BLaER1 treated with 17β-estradiol and CSF1 and Interleukin-3, amounts not matched to agents 10 nM and 100 nM (cell line): Measurements from ENCODE around the gene TNFRSF18.
A peak's percentile ranks its signal among the peaks of the same experiment; 100 is the strongest.

Source experiments
- H3K27ac ChIP-seq, 11 experiments: shearing (Covaris generic); formaldehyde crosslinking; 2 replicates each; pipeline ENCODE4 v1.8.1; 2022
- H3K27me3 ChIP-seq, 11 experiments: shearing (Covaris generic); formaldehyde crosslinking; 2 replicates each; pipeline ENCODE4 v1.8.1; 2022
- H3K36me3 ChIP-seq, 11 experiments: shearing (Covaris generic); formaldehyde crosslinking; 2 replicates each; pipeline ENCODE4 v1.8.1; 2022
- H3K4me1 ChIP-seq, 10 experiments: shearing (Covaris generic); formaldehyde crosslinking; 2 replicates each; pipeline ENCODE4 v1.8.1; 2022
- H3K4me2 ChIP-seq, 11 experiments: shearing (Covaris generic); formaldehyde crosslinking; 2 replicates each; pipeline ENCODE4 v1.8.1; 2022
- H3K4me3 ChIP-seq, 10 experiments: shearing (Covaris generic); formaldehyde crosslinking; 2 replicates each; pipeline ENCODE4 v1.8.1; 2022
- H3K9ac ChIP-seq, 11 experiments: shearing (Covaris generic); formaldehyde crosslinking; 2 replicates each; pipeline ENCODE4 v1.8.1; 2022
- H3K9me3 ChIP-seq, 11 experiments: shearing (Covaris generic); formaldehyde crosslinking; replicated peaks in 1 of 11; 2 replicates each; pipeline ENCODE4 v1.8.1; 2022
- H4K20me1 ChIP-seq, 11 experiments: shearing (Covaris generic); formaldehyde crosslinking; 2 replicates each; pipeline ENCODE4 v1.8.1; 2022
- Cebpa-rat ChIP-seq, 11 experiments: shearing (Covaris generic); IDR thresholded peaks; 2 replicates each; pipeline ENCODE4 v1.8.1; 2022

Gene TNFRSF18

DNA sequence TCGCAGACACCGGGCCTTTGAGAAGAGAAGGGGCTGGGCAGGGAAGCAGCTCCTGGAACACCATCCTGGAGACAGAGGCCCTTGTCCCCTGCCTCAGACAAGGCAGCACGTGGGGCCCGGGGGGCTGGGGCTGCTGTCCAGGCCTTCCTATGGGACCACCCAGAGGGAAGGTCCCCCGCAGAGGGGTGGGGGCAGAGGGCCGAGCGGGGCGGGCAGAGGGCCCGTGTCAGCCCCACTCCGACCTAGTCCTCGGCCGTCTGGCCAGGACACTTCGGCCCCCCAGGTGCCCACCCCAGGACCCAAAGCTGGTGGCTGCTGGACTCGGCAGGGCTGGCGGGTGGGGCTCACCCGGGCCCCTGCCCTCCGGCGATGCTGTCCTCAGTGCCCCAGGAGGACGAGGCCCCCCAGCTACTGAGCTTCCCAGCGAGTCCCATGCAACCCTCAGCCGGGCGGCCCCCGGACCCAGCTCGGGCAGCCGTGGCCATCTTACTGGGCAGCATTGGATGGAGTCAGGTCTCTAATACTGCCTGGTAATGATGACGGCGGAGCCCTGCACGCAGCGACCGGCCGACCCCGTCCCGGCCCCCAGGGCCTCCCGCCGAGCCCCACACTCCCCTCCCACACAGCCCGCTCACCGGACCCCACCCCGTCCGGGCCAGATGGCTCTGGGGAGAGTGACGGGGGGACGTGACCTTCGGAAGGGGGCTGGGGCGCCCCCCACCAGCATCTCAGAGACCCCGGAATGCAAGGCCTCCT lies 39.6 kb downstream of the TNFRSF18 start:
- H3K36me3 ChIP-seq = no peaks in the 10 kb centered on the region
- no peaks in the 10 kb centered on the region for H3K9me3 ChIP-seq
- peaks cover 25 to 88% (median 66%) of the 10 kb centered on the region in 10 experiments for H3K4me1 ChIP-seq
- peaks cover 0 to 34% (median 10%) of the 10 kb centered on the region in 11 experiments; a peak in 10 of 22 replicates for H4K20me1 ChIP-seq
- no peak for TF ChIP-seq Cebpa-rat (IDR thresholded peaks at IDR 0.05)
- no peak overlapping the region for H3K4me3 ChIP-seq
- no peak overlapping the region for H3K27ac ChIP-seq
- H3K27me3 ChIP-seq = peaks cover 41 to 77% (median 66%) of the 10 kb centered on the region in 11 experiments
- H3K9ac ChIP-seq = no peak overlapping the region
- H3K4me2 ChIP-seq = peak overlapping the region in 7 of 11 experiments; percentile 10 to 38 (median 21); a peak in 5 of 22 replicates

DNA sequence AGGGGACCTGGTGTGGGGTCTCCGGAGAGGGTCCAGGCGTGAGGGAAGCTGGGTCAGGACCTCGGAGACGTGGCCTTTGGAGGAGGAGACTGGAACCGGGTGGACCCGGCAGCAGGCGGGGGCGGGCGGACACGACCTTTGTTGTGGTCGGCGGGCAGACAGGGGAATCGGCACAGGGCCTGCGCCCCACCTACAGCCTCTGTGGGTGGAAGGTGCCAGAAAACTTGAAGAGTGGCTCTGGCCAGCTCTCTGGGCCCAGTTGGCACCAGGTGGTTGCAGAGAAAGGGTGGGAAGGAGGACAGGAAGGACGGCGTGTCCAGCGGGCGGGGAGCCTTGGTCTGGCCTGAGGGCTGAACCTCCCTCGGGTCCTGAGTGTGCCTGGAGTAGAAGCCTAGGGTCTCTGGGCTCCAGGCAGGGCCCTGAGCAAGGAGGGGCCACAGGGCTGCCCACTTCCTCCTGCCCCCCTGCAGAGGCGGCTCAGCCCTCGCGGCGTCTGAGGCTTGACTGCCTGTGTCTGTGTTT lies 40.4 kb downstream of the TNFRSF18 start:
- H3K27ac ChIP-seq = no peak overlapping the region
- H3K4me3 ChIP-seq = no peak overlapping the region
- peaks cover 16 to 79% (median 58%) of the 10 kb centered on the region in 10 experiments for H3K4me1 ChIP-seq
- no peak overlapping the region for H3K9ac ChIP-seq
- no peaks in the 10 kb centered on the region for H3K36me3 ChIP-seq
- H3K4me2 ChIP-seq = peak overlapping the region in 7 of 11 experiments; percentile 18 to 80 (median 35); a peak in 10 of 22 replicates
- H3K27me3 ChIP-seq = peaks cover 41 to 68% (median 59%) of the 10 kb centered on the region in 11 experiments
- H4K20me1 ChIP-seq = peaks cover 0 to 25% (median 4%) of the 10 kb centered on the region in 11 experiments; a peak in 9 of 22 replicates
- no peak for TF ChIP-seq Cebpa-rat (IDR thresholded peaks at IDR 0.05)
- H3K9me3 ChIP-seq = no peaks in the 10 kb centered on the region

DNA sequence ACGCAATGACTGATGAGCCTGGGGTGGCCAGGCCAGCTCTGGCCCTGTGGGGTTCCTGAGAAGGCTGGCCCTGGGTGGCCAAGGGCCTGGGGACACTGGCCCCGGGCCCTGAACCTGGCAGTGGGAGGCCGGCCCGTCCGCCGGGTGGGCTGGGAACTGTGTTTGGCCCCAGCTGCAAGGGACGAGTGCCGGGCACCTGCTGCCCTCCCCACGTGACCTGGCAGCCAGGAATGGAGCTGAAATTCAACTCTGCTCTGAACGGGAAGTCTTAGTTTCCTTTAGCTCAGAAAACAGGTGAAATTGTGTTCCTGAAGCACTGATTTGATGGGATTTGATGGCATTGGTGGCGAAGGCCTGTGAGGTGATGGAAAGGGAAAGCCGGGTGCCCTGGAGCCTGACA lies 40.9 kb downstream of the TNFRSF18 start:
- H3K4me1 ChIP-seq = peaks cover 11 to 75% (median 53%) of the 10 kb centered on the region in 10 experiments
- H3K9me3 ChIP-seq = no peaks in the 10 kb centered on the region
- H4K20me1 ChIP-seq = peaks cover 0 to 20% (median 0%) of the 10 kb centered on the region in 11 experiments; a peak in 7 of 22 replicates
- TF ChIP-seq Cebpa-rat (IDR thresholded peaks at IDR 0.05) = no peak
- H3K9ac ChIP-seq = no peak overlapping the region
- peaks cover 41 to 64% (median 54%) of the 10 kb centered on the region in 11 experiments for H3K27me3 ChIP-seq
- H3K36me3 ChIP-seq = no peaks in the 10 kb centered on the region
- H3K4me3 ChIP-seq = no peak overlapping the region
- H3K27ac ChIP-seq = no peak overlapping the region
- peak overlapping the region in 8 of 11 experiments; percentile 29 to 80 (median 48); a peak in 10 of 22 replicates for H3K4me2 ChIP-seq

DNA sequence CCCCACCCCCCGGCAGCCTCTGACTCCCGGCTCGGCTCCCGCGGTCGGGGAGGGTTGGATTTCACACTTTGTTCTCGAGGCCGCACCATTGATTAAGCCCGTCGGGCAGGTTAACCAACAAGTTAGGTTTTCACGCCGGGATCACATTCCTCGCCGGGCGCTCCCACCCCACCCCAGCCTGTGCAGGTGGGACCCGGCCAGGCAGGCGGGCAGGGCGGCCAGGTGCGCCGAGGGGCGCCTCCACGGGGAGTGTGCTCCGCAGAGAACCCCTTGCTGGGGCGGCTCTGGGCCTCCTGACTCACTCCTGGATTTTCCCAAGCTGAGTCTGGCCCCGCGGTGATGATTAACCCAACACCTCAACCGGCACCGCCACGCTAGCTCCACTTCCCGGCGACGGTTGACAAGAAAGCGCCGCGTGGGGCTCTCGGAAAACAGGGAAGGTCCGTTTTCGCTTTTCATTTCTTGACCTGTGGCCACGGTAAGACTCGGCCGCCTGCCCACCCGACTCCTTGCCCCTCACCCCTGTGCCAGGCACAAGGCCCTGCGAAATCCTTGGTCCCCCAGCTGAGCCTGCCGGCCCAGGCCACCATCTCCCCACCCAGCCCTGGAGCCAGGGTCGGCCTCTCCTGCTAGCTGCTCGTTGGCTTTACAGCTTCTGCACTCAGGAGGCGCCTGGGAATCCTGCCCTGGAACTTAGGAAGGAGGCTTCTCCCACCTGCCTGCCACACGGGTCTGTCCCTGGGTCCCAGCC lies 41.5 kb downstream of the TNFRSF18 start:
- Histone ChIP-seq H3K27ac (no peak overlapping the region), H3K36me3 (no peaks in the 10 kb centered on the region), H3K4me3 (no peak overlapping the region), H3K9me3 (no peaks in the 10 kb centered on the region), H3K9ac (0 out of 22 replicates have a peak overlapping the region, but pooled peaks of 1 of the 11 experiments have one; percentile 24), H3K4me2 (peak overlapping the region in 9 of 11 experiments; percentile 18 to 80 (median 58); a peak in 16 of 22 replicates), H3K27me3 (peaks cover 39 to 57% (median 50%) of the 10 kb centered on the region in 11 experiments), H3K4me1 (peaks cover 5 to 69% (median 49%) of the 10 kb centered on the region in 10 experiments), H4K20me1 (peaks cover 0 to 17% (median 0%) of the 10 kb centered on the region in 11 experiments; a peak in 6 of 22 replicates)
- TF ChIP-seq Cebpa-rat (IDR thresholded peaks at IDR 0.05) = no peak

GRCh38 chr1:1164361-1164700 lies 42.1 kb downstream of the TNFRSF18 start:
- Histone ChIP-seq H3K4me1 (peaks cover 2 to 69% (median 46%) of the 10 kb centered on the region in 10 experiments), H3K27me3 (peaks cover 33 to 52% (median 45%) of the 10 kb centered on the region in 11 experiments), H3K4me3 (no peak overlapping the region), H3K27ac (no peak overlapping the region), H4K20me1 (peaks cover 0 to 12% (median 0%) of the 10 kb centered on the region in 11 experiments; a peak in 4 of 22 replicates), H3K36me3 (no peaks in the 10 kb centered on the region), H3K9ac (peak overlapping the region in 2 of 11 experiments; percentile 12 to 24; a peak in 1 of 22 replicates), H3K9me3 (no peaks in the 10 kb centered on the region), H3K4me2 (peak overlapping the region in 9 of 11 experiments; percentile 18 to 80 (median 58); a peak in 16 of 22 replicates)
- TF ChIP-seq Cebpa-rat (IDR thresholded peaks at IDR 0.05) = no peak

DNA sequence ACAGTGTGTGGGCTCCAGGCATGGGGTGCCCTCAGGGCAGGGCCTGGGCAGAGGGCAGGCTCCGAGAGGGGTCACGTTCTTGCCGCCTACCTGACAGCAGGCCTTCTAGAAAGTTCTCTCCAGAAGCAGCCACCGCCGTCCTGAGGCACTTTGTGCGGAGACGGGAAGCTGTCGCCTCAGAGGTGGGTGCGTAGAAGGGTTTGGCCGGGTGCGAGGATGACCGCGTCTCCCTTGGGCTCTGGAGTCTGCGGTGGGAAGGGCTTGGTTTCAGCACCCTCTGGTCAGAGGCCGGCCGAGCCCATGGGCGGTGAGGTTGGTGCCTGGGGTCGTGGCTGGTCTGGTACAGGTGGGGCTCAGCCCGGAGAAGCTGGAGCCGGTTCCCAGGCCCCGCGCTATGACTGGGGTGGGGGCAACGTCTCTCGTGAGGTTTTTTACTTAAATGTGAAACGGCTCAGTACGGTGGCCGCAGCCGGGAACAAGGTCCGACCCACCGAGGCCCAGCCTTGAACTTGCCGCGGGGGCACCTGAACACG lies 42.8 kb downstream of the TNFRSF18 start:
- no peak for TF ChIP-seq Cebpa-rat (IDR thresholded peaks at IDR 0.05)
- H3K4me1 ChIP-seq = peaks cover 9 to 69% (median 46%) of the 10 kb centered on the region in 10 experiments
- H3K9ac ChIP-seq = peak overlapping the region in 1 of 11 experiments; percentile 12; a peak in 1 of 22 replicates
- H3K4me3 ChIP-seq = no peak overlapping the region
- no peaks in the 10 kb centered on the region for H3K9me3 ChIP-seq
- peaks cover 30 to 45% (median 38%) of the 10 kb centered on the region in 11 experiments for H3K27me3 ChIP-seq
- peak overlapping the region in 9 of 11 experiments; percentile 18 to 80 (median 58); a peak in 15 of 22 replicates for H3K4me2 ChIP-seq
- peaks cover 0 to 5% (median 0%) of the 10 kb centered on the region in 11 experiments; a peak in 2 of 22 replicates for H4K20me1 ChIP-seq
- no peaks in the 10 kb centered on the region for H3K36me3 ChIP-seq
- no peak overlapping the region for H3K27ac ChIP-seq

- no peak overlapping the region for H3K9ac ChIP-seq
- no peak overlapping the region for H3K27ac ChIP-seq
- H3K4me3 ChIP-seq = no peak overlapping the region
- H3K27me3 ChIP-seq = peaks cover 30 to 40% (median 35%) of the 10 kb centered on the region in 11 experiments
- no peaks in the 10 kb centered on the region for H3K9me3 ChIP-seq
- H4K20me1 ChIP-seq = peaks cover 0 to 4% (median 0%) of the 10 kb centered on the region in 11 experiments; a peak in 1 of 22 replicates
- peaks cover 16 to 70% (median 50%) of the 10 kb centered on the region in 10 experiments for H3K4me1 ChIP-seq
- H3K36me3 ChIP-seq = no peaks in the 10 kb centered on the region
- no peak for TF ChIP-seq Cebpa-rat (IDR thresholded peaks at IDR 0.05)
- peak overlapping the region in 6 of 11 experiments; percentile 54 to 80 (median 73); a peak in 8 of 22 replicates for H3K4me2 ChIP-seq
Observed at GRCh38 chr1:1162597-1163537, 43.5 kb downstream of the TNFRSF18 start.
